H9 (cell line): ENCODE results near the gene MITF. TPM values are rescaled to one million over a fixed set of nuclear protein-coding genes. Genes with fewer than 3 reads are reported as not detected.
A peak's percentile ranks its signal among the peaks of the same experiment; 100 is the strongest.

Experiments
- DNase-seq: peaks from one replicate; pipeline ENCODE4 v3.0.0-alpha.2; 2017
- H2AFZ ChIP-seq: one replicate; pipeline ENCODE4 v1.6.1; 2013; ENCODE audit warnings: mild to moderate bottlenecking, low read length, control low read depth, moderate library complexity
- H2AK5ac ChIP-seq: 2 replicates; pipeline ENCODE4 v1.6.1; 2013; ENCODE audit warnings: low read length, control low read depth, mixed read lengths; ENCODE audit not compliant: insufficient read length
- H2BK120ac ChIP-seq: one replicate; pipeline ENCODE4 v1.6.1; 2013; ENCODE audit warnings: low read depth, mild to moderate bottlenecking, low read length, control low read depth, inconsistent platforms; ENCODE audit not compliant: poor library complexity, severe bottlenecking
- H2BK12ac ChIP-seq: 2 replicates; pipeline ENCODE4 v1.6.1; 2013; ENCODE audit warnings: low read length, control low read depth, mixed read lengths, low read depth; ENCODE audit not compliant: insufficient read length
- H2BK15ac ChIP-seq: 2 replicates; pipeline ENCODE4 v1.6.1; 2013; ENCODE audit warnings: low read depth, low read length, control low read depth
- H2BK20ac ChIP-seq: one replicate; pipeline ENCODE4 v1.6.1; 2013; ENCODE audit warnings: low read depth, mild to moderate bottlenecking, low read length, control low read depth, inconsistent platforms; ENCODE audit not compliant: poor library complexity, severe bottlenecking
- H2BK5ac ChIP-seq: 2 replicates; pipeline ENCODE4 v1.6.1; 2013; ENCODE audit warnings: low read length, control low read depth, mixed read lengths; ENCODE audit not compliant: insufficient read length
- H3K14ac ChIP-seq: 2 replicates; pipeline ENCODE4 v1.6.1; 2013; ENCODE audit warnings: low read length, control low read depth; ENCODE audit not compliant: insufficient read depth
- H3K18ac ChIP-seq: 2 replicates; pipeline ENCODE4 v1.6.1; 2013; ENCODE audit warnings: low read depth, mild to moderate bottlenecking, mixed read lengths, low read length, control low read depth; ENCODE audit not compliant: insufficient read length
- H3K23ac ChIP-seq: 2 replicates; pipeline ENCODE4 v1.6.1; 2013; ENCODE audit warnings: low read length, control low read depth, mixed read lengths, low read depth; ENCODE audit not compliant: insufficient read length
- H3K23me2 ChIP-seq: 2 replicates; pipeline ENCODE4 v1.6.1; 2013; ENCODE audit warnings: low read depth, mild to moderate bottlenecking, mixed read lengths, low read length, control low read depth; ENCODE audit not compliant: insufficient read length, poor library complexity, severe bottlenecking
- H3K27ac ChIP-seq: 2 replicates; pipeline ENCODE4 v1.5.1; 2013; ENCODE audit warnings: low read length, control low read depth, mixed read lengths, low read depth; ENCODE audit not compliant: insufficient read length
- H3K27me3 ChIP-seq: 2 replicates; pipeline ENCODE4 v1.6.1; 2013; ENCODE audit warnings: low read length, control low read depth, inconsistent platforms; ENCODE audit not compliant: insufficient read depth
- H3K4ac ChIP-seq: 2 replicates; pipeline ENCODE4 v1.6.1; 2013; ENCODE audit warnings: low read depth, mild to moderate bottlenecking, control low read depth, inconsistent platforms, low read length, moderate library complexity
- H3K4me1 ChIP-seq: 2 replicates; pipeline ENCODE4 v1.6.1; 2013; ENCODE audit warnings: low read length, control low read depth, inconsistent platforms; ENCODE audit not compliant: insufficient read depth
- H3K4me2 ChIP-seq: 2 replicates; pipeline ENCODE4 v1.6.1; 2013; ENCODE audit warnings: low read length, control low read depth, mixed read lengths; ENCODE audit not compliant: insufficient read length, insufficient read depth
- H3K56ac ChIP-seq: 2 replicates; pipeline ENCODE4 v1.6.1; 2013; ENCODE audit warnings: low read depth, mild to moderate bottlenecking, mixed read lengths, low read length, control low read depth; ENCODE audit not compliant: insufficient read length
- H3K79me1 ChIP-seq: 2 replicates; pipeline ENCODE4 v1.6.1; 2013; ENCODE audit warnings: low read depth, mild to moderate bottlenecking, moderate library complexity, low read length, control low read depth, inconsistent platforms; ENCODE audit not compliant: insufficient read depth, poor library complexity, severe bottlenecking
- H3K79me2 ChIP-seq: 2 replicates; pipeline ENCODE4 v1.6.1; 2013; ENCODE audit warnings: low read length, control low read depth, inconsistent platforms; ENCODE audit not compliant: insufficient read depth
- H3K9ac ChIP-seq: 2 replicates; pipeline ENCODE4 v1.6.1; 2013; ENCODE audit warnings: low read length, control low read depth, mixed read lengths; ENCODE audit not compliant: insufficient read length; ENCODE audit errors: extremely low read depth
- H3K9me3 ChIP-seq: one replicate; pipeline ENCODE4 v1.6.1; 2013; ENCODE audit warnings: low read depth, low read length, inconsistent platforms; ENCODE audit not compliant: control insufficient read depth
- H3T11ph ChIP-seq: one replicate; pipeline ENCODE4 v1.6.1; 2013; ENCODE audit warnings: mild to moderate bottlenecking, low read length, control low read depth, inconsistent platforms
- H4K20me1 ChIP-seq: one replicate; pipeline ENCODE4 v1.6.1; 2013; ENCODE audit not compliant: control insufficient read depth, insufficient read length, insufficient read depth
- H4K5ac ChIP-seq: 2 replicates; pipeline ENCODE4 v1.6.1; 2013; ENCODE audit warnings: low read depth, mild to moderate bottlenecking, mixed read lengths, low read length, control low read depth; ENCODE audit not compliant: insufficient read length
- H4K8ac ChIP-seq: replicated peaks from 2 replicates; pipeline ENCODE4 v1.6.1; 2013; ENCODE audit warnings: low read length, control low read depth, mixed read lengths, low read depth; ENCODE audit not compliant: insufficient read length
- H4K91ac ChIP-seq: 2 replicates; pipeline ENCODE4 v1.6.1; 2013; ENCODE audit warnings: low read depth, mild to moderate bottlenecking, moderate library complexity, mixed read lengths, low read length, control low read depth; ENCODE audit not compliant: insufficient read length
- H3K27ac Mint-ChIP-seq, 3 experiments: 2 replicates in 2 of 3; 3 replicates in 1 of 3; pipeline ENCODE4 v1.8.0; 2020 to 2021; ENCODE audit warnings: mixed read lengths in 3 of 3, mild to moderate bottlenecking in 1 of 3, moderate library complexity in 1 of 3
- H3K27me3 Mint-ChIP-seq: 2 replicates; pipeline ENCODE4 v1.8.0; 2021; ENCODE audit warnings: low read depth, mild to moderate bottlenecking, moderate library complexity, mixed read lengths
- H3K36me3 Mint-ChIP-seq, 3 experiments: 2 replicates in 2 of 3; 3 replicates in 1 of 3; pipeline ENCODE4 v1.8.0; 2020 to 2021; ENCODE audit warnings: low read depth in 3 of 3, mixed read lengths in 3 of 3; ENCODE audit not compliant: insufficient read depth in 1 of 3
- H3K4me1 Mint-ChIP-seq, 2 experiments: 2 replicates each; pipeline ENCODE4 v1.8.0; 2020; ENCODE audit warnings: mixed read lengths in 2 of 2
- H3K4me3 Mint-ChIP-seq, 2 experiments: 2 replicates in 1 of 2; 3 replicates in 1 of 2; pipeline ENCODE4 v1.8.0; 2020 to 2021; ENCODE audit warnings: mild to moderate bottlenecking in 2 of 2, mixed read lengths in 2 of 2, moderate library complexity in 1 of 2
- H3K9me3 Mint-ChIP-seq, 2 experiments: 2 replicates in 1 of 2; 3 replicates in 1 of 2; pipeline ENCODE4 v1.8.0; 2020; ENCODE audit warnings: mild to moderate bottlenecking in 2 of 2, mixed read lengths in 2 of 2, moderate library complexity in 1 of 2
- WGBS: extraction: QIAGEN DNeasy Blood & Tissue Kit; methylation state at CpG from one replicate; pipeline ENCODE4 v1.1.7; 2013; ENCODE audit warnings: missing lambda C conversion rate, low lambda C conversion rate, mixed read lengths; ENCODE audit not compliant: insufficient read length; ENCODE audit errors: extremely low coverage; 5-methylcytosine and 5-hydroxymethylcytosine counted together
- total RNA-seq: library from RNA; stranded (reverse); gene quantifications from 2 replicates; pipeline ENCODE4 v1.2.1, GENCODE V29; 2021
- TF ChIP-seq, protein P1 (sequence below): fragments of 200-600 bp; sonication (generic); conservative IDR thresholded peaks from 3 replicates; pipeline ENCODE4 v1.8.0; 2021; ENCODE audit warnings: antibody characterized with exemption, mild to moderate bottlenecking

Gene MITF
- total RNA-seq, 1 experiment from 2014 or later: 0.81 TPM

DNA sequence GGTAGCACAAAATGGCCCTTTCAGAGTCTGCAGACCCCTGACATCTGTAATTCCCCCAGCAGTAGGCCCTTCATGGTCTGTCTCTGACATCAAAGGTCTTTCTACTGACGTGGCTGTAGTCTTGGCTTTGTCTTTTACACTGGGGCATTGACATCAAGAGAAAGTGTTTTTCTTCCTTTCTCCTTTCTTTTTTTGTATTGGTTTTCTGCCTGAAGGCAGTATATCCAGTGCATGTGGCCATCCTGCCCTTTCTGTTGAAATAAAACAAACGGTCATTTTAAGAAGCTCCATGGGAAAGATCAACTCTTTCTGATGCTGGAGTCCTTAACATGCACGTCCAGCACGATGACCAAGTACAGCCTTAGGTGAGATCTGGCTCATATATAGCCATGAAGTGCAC, 153.4 kb downstream of the MITF start:
- Histone ChIP-seq H3K23ac (no peak overlapping the region), H4K8ac (no peak overlapping the region), H4K20me1 (no peaks in the 10 kb centered on the region), H3K4ac (no peak overlapping the region), H3K27me3 (no peaks in the 10 kb centered on the region; the same call in 1 of the 2 replicates), H4K5ac (no peak overlapping the region), H3K4me1 (peaks cover 6% of the 10 kb centered on the region), H2BK120ac (no peak overlapping the region), H3K56ac (no peak overlapping the region), H3K79me1 (no peaks in the 10 kb centered on the region), H3K18ac (no peak overlapping the region), H2BK15ac (no peak overlapping the region), H2AFZ (no peak overlapping the region), H2BK20ac (no peak overlapping the region), H4K91ac (no peak overlapping the region), H2AK5ac (no peak overlapping the region), H3K9ac (no peak overlapping the region), H3K27ac (no peak overlapping the region), H3K9me3 (no peaks in the 10 kb centered on the region), H2BK5ac (no peak overlapping the region), H3K23me2 (no peaks in the 10 kb centered on the region), H2BK12ac (no peak overlapping the region), H3K14ac (no peak overlapping the region), H3K4me2 (peak overlapping the region; percentile 27), H3K79me2 (no peaks in the 10 kb centered on the region), H3T11ph (no peak overlapping the region)
- H3K4me1 Mint-ChIP-seq: peaks cover 26 to 33% of the 10 kb centered on the region in 2 experiments
- peaks cover 34% of the 10 kb centered on the region for H3K27me3 Mint-ChIP-seq
- DNase-seq: no peak
- H3K9me3 Mint-ChIP-seq: no peaks in the 10 kb centered on the region
- H3K36me3 Mint-ChIP-seq: no peaks in the 10 kb centered on the region
- H3K27ac Mint-ChIP-seq: no peak overlapping the region
- WGBS: no CpG with 5 or more reads among the region's 4 CpGs
- H3K4me3 Mint-ChIP-seq: no peak overlapping the region
- TF ChIP-seq, protein P1, sequence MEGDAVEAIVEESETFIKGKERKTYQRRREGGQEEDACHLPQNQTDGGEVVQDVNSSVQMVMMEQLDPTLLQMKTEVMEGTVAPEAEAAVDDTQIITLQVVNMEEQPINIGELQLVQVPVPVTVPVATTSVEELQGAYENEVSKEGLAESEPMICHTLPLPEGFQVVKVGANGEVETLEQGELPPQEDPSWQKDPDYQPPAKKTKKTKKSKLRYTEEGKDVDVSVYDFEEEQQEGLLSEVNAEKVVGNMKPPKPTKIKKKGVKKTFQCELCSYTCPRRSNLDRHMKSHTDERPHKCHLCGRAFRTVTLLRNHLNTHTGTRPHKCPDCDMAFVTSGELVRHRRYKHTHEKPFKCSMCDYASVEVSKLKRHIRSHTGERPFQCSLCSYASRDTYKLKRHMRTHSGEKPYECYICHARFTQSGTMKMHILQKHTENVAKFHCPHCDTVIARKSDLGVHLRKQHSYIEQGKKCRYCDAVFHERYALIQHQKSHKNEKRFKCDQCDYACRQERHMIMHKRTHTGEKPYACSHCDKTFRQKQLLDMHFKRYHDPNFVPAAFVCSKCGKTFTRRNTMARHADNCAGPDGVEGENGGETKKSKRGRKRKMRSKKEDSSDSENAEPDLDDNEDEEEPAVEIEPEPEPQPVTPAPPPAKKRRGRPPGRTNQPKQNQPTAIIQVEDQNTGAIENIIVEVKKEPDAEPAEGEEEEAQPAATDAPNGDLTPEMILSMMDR: no peak
